Measurements from ENCODE around the gene CLOCK.

Gene CLOCK

DNA sequence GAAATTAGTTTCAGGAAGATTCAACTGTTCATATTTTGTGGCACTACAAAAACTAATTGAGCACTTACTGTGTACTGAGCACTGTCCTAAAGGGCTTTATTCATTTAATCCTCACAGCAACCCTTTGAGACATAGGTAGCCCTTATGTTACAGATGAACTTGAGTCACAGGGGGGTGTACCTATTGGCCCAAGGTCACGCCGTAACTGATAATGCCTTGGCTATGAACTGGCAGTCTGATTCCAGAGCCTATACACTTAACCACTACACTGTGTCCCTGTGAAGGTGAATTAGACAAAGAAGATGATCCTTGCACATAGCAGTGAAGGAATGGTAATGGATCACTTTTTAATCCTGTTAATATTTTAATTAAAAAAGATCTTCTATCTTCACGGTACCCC is 138.9 kb downstream of the CLOCK start:
- DNase-seq = no peak

DNA sequence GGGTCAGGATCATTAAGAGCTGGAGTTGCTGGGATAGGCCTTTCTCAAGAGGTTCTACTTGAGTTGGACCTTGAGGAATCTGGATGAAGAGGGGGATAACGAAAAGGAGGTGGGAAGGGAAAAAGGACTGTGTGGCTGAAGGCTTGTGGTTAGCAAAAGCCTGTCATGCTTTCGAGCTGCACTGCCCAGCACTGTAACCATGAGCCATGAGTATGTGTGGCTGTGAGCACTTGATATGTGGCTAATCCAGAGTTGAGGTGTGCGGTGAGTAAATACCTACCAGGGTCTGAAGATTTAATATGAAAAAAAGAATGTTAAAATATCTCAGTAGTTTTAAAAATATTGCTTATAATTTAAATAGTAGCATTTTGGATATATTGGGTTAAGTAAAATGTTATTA is 139.6 kb downstream of the CLOCK start:
- no peak for DNase-seq

DNA sequence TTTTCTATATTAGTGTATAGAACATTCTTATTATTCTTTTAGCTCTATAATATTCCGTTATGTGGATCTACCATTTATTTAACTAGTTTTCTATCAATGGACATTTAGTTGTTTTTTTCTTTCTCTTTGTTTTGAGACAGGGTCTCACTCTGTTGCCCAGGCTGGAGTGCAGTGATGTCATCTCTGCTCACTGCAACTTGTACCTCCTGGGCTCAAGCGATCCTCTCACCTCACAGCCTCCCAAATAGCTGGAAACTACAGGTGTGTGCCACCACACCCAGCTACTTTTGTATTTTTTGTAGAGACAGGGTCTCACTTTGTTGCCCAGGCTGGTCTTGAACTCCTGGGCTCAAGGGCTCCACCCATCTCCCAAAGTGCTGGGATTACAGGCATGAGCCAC is 140.2 kb downstream of the CLOCK start:
- no peak for DNase-seq

DNA sequence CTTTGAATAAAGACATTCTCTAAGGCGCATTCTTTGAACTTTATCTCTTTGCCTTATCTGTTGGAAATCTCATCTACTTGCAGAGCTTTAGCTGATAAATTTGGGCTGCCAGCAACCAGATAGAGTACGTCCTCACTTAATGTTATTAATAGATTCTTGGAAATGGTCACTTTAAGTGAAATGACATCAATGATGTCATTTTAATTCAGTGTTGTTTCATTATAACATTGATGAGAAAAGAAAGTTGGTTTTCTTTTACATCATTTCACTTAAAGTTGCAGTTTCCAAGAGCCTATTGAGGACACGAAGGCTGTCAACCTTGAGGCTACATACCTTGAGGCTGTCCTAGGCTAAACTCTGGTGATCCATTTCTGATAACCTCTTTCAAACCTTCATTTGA is 141.6 kb downstream of the CLOCK start:
- no peak for DNase-seq

DNA sequence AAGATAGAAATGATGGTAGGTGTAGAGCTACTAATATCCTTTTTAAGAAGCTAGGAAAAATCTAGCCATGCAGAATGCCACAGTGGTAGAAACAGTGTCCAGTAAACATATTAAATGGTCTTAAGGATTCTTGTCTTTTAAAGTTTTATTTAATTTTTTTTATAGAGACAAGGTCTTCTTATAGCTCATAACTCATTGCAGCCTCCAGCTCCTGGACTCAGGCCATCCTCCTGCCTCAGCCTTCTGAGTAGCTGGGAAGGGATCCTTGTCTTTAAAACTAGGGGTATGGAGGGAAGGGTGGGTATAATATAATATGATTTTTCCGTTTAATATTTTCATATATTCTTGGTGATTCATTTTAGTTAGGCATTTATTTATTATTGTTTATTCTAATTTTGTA is 147.1 kb downstream of the CLOCK start:
- no peak for DNase-seq

DNA sequence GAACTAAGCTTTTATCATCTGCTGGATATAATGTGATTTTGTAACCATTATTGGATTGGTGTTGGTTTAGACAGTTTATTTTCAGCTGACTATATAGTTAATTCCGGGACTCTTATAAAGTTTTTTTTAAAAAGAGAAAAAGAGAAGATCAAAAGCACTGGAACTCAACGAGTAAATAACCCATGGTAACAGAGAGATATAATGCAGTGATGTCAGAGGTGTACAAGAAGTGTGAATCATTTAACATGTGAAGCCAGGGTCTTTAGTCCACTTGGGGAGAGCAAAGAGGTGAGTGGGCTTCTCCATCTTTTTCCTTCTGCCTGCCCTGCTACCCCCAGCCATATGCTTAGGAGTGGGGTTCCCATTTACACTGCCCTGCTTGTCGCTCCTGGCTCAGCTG is 147.7 kb downstream of the CLOCK start:
- DNase-seq = no peak

DNA sequence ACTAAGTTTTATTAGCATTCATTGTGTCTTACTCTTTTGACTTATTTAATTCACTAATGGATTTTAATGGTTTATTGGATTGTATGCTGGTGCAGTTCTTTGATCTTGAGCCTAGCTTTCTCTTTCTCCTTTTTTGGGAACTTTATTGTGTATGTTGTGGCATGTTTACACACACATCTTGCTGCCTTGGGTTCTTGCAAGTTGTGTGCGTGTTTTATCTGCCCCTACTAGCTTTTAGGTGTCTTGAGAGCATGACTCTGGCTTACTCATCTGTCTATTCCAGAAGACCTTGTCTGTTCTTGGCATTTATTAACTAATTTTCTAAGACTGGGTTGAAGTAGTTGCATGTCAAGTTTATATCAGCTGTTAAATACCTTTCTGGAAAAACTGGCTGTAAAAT is 148.2 kb downstream of the CLOCK start:
- DNase-seq = no peak

DNA sequence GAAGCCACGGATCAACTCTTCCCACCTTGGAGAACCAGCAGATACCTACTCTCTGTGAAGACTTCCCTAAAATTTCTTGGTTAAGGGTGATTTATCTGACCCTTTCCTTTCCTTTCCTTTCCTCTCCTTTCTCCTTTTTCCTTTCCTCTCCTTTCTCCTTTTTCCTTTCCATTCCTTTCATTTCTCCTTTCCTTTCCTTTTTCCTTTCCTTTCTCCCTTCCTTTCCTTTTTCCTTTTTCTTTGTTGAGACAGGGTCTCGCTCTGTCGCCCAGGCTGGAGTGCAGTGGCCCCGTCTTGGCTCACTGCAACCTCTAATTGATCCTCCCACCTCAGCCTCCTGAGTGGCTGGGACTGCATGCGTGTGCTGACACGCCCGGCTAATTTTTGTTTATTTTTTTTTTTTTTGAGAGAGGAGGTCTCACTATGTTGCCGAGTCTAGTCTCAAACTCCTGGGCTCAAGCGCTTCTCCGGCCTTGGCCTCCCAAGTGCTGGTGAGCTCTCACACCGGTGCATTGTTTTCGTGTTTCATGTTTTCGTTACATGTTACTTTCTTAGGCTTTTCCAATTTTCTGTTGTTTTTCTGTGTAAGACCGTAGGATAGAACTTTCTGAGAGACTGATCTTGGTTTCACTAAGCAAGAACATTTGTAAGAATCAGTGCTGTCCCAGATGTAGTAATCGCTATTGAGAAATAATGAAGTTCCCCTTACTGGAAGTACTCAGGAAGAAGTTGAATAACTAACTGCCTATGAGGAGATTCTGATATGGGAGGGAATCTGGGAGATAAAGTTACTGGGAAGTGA is 149.0 kb downstream of the CLOCK start:
- DNase-seq = no peak

DNA sequence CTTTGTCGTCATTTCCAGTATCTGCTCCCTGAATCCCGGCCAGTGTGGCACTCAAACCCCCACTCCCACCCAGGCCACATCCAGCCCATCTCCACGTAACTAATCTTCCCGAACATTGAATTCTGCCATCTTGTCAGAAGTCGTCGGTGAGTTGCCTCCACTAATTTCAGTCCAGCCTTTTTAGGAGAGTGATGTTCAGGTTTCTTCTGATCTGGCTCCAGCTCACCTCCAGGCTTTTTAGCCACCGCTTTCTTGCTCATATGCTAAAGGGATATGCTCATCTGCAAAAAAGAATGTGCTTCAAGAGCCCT is 149.6 kb downstream of the CLOCK start:
- DNase-seq = no peak

DNA sequence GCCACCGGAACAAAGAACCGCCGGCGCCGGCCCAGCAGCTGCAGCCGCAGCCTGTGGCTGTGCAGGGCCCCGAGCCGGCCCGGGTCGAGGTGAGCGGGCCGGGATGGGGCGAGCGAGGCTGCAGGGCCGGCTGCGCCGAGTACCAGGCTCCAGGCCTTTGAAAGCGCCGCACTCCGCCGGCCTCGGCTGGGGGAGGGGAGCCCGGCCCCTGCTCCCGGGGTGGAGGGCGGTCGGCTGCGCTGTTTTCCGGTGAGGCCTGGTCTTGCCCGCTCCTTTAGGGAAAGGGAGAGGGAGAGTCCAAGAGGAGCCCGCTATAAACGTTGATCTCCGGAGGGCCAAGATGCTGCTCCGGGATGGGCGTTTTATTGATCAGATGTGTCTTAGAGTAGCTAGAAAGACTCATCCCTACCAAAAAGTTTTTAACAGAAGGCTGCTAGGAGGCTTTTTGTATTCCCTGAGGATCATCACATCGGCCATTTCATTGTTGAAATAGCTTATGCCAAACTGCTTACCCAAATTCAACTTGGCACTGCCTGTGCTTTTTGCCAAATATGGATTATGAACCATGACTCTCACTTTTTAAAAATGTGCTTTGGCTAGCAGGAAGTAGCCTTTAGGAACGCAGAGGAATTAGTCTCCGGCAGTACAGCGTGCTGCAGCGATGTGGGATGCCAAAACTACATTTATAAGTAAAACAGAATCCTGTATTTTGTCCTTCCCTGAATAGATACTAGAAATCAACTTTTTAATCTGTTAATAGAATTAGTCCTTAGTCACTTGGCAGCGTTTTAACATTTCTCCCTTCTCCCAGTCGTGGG is 150.2 kb downstream of the CLOCK start:
- DNase-seq = peak; percentile 11

DNA sequence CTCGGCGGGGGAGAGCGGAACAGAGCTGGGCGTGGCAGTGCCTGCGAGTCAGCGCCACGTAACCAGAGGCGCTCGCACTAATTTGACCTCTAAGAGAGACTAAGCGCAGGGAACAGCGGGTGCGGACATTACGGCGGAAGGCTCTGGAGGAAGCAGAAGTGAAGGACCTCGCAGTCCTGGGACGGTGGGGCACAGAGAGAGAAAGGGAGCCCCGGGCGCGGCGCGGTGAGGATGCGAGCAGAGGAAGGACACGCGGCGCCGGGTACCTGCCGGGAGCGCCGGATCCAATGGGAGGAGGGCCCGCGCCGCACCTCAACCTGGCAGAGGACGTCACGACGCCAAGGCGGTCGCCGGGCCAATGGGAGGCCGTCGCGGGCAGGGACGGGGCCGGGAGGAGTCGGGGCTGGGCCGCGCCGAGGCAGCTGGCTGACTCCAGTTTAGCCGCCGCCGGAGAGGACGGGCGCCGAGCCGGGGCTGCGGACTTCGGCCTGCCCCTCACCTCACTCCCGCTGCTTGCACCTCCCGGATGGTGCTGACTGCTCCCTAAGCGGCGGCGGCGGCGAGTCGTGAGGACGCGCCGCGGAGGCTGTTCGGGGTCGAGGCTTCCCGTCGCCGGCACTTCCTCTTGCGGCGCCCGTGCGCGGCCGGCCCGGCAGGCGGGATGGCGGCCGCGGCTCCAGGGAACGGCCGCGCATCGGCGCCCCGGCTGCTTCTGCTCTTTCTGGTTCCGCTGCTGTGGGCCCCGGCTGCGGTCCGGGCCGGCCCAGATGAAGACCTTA is 151.0 kb downstream of the CLOCK start, which contains the start of gene TMEM165:
Gene TMEM165 (plus strand): TSS at position 429 of the 779 bp plus-strand sequence. CDS start 233 bp downstream, at position 662.
- DNase-seq = peak; percentile 88

DNA sequence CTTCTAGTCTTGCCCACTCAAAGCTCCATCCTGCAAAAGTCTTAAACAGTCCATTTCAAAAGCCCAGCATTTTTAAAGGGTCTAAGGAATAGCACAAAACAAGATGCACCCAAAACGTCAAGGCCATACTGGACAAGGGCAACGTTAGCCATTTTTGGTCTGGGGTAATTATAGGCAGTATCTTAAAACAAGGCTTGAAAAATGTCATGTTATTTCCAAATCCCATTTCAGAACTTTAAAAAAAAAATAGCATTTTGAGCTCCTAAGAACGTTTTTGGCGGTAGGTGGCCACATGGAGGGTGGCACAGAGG is 151.5 kb downstream of the CLOCK start:
- no peak for DNase-seq

DNA sequence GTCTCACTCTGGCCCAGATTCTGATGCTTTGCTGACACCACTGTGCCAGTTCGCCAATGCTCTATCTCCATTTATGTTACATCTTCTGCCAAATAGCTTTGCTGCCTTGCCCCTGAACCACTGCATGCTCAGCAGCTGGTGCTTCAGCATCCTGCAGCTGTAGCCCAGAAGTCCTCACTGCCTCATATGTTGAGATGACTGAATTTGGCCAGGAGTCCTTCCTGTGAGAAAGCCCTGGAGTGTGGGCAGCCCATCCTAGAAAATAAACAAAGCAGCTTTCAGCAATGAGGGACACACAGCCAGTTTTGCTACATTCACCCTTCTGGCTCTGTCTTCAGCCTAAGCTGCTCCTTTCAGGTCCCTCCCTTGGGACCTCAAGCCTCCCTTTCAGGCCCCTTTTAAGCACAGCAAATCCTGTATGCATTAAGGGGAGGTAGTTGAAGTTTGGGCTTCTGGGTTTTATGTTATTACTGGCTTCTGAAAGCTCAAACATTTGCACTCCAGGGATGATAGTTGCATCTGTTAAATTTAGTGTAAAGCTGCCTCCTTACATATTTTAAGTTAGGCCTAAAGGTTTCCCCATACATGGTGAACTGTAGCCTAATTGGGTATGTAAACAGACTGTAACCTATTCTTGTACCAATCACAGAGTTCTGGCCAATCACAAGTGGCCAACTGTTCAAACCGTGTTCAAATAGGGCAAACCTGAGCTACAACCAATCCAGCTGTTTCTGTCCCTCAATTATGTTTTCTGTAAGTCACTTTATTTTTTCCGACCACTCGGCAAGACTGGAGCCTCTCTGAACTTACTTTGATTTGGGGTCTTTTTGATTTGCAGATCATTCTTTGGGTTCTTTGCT is 153.0 kb downstream of the CLOCK start:
- DNase-seq = no peak

DNA sequence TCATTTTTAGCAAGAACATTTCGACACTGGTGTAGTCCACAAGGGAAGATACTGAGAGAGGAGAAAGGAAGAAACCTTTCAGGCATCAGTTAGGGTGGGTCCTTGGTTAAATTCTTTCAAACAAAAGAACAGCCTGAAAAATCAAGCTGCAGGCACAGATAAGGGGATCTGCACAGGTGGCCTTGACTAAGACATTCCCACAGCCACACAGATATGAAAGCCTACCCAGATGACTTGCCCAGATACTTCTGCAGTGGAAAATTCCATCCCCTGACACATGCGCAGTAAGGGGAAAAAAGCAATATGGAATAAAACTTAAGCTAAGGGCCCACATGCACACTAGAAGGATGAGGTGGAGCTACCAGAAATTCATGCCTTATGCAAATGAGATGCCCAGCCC is 159.9 kb downstream of the CLOCK start:
- DNase-seq = no peak

DNA sequence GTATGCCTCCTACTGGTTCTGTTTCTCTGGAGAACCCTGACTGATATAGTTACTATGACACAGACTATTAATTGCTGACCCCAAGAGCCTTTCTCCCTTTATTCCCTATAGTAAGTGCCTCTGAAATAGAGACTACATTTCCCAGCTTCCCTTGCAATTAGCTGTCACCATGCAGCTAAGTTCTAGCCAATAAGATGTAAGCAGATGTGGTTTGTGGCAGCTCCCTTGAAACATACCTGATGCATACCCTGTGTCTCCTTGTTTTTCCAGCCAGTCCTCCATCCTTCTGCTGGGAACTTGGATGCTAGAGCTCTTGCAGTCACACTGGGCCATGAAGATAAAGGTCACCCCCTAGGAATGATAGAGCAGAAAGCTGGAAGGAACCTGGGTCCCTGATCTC is 160.6 kb downstream of the CLOCK start:
- DNase-seq = no peak

DNA sequence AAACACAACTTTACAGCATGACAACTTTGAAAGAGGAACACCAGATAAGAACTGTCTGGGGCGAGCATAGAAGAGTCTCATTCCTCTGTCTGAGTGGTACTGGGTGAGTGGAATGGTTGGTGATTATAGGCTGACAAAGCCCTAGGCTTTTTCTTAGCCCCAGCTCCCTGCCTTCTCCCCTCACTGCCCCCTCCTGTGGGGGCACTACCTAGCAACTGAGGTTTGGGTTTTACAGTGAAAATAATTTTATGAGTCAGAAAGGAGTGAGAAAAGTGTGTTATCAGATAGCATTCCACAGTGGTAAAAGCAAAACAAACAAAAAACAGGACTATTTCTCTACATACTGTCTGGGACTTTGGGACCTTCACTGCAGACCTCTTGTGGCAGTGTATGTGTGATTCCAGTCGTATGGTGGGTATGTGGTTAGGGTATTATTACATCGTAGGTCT is 161.5 kb downstream of the CLOCK start:
- no peak for DNase-seq

DNA sequence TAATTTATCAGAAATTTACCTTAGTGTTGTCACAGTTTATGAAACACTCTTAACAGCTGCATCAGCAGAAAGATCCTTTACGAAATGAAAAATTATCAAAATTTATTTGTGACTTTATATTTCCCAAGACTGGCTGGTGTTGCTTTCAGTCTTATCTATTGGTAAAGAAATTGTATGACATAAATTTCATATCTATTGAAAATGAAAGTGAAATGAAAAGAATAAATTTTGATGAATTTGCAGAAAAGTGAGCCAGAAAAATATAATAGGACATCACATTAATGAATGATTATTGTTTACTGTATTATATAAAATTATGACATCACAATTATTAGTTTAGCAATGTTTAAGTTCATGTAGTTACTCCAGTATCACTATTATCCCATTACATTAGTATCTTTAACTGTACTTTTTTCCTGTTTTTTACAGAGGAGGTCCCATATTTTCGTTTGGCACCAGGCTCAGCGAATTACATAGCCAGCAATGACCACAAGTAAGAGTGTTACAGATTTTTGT is 164.2 kb downstream of the CLOCK start:
- DNase-seq = no peak

DNA sequence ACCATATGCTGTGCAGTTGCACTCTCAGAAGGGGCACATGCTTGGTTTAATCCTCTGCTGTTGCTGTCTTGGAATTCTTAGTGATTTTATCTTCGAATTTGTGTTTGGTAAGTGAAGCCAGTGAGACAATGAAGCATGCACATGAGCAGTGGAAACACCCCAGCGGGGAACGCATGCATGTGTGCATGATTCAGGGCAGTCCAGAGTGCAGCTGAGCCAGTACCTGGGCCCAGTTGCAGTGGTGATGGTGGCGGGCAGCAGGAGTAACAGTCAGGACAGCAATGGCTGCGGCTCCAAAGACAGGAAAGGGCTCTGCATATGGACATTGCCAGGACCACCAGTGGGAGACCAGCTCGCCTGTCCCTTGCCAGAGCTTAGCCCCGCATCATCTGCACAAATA is 165.2 kb downstream of the CLOCK start:
- no peak for DNase-seq

DNA sequence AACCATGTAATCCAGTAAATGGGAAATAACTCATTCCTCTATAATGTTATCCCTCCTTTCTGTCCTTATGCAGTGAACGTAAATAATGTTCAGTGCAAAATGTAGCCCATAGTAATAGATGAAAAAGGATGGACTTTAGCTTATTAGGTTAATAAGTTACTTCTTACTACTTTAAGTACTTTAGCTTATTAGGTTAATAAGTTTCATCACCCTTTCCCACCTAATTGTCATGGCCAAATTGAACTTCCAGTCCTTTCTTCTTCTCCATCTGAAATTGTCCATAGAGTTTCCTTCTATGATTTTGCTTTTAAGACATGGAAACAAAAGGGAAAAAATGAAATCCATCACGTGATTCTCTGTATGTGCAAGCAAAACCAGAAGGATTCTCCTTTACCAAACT is 166.1 kb downstream of the CLOCK start:
- no peak for DNase-seq

DNA sequence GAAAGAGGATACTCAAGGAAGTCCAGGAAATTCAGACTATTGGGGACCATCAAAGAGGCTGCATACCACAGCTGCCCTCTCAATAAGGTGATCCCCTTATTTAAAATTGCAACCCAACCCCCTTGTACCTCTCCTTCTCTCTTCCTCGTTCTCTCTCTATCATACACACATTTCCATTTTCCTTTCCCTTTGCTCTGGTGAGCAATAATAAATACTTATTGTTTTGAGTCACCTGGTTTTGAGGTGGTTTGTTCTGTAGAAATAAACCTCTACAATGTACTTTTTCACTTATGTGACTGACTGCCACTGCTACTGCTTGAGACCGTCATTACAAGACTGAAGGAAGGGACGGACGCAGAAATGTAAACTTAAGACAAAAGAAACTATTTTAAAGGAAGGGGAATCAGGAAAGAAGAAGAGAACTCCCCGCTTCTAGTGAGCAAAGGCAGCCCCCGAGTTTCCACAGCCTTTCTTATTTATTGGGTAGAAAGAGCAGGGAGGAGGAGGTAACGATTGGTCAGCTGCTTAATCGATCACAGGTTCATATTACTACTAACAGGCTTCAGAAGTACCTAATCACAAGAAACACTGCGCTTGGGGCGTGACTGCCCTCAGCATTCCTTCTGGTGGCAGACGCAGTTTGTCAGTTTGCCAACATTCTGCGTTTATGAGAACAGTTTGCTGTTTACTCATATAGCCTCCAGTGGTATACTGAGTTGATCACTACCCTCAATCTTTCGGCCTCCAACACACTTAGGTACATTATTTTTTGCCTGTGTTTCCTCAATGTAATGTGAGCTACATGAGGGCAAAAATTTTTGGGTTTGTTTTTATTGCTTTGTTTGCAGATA is 167.9 kb downstream of the CLOCK start:
- no peak for DNase-seq

Measured in stimulated activated naive CD4-positive, alpha-beta T cell treated with Interleukin-2 at 50 U/mL for 16 hours (primary cell).